Subcutaneous adipose tissue (tissue), 4 donors: ENCODE measurements around the gene CXCL5. TPM values are rescaled to one million over a fixed set of nuclear protein-coding genes. Genes with fewer than 3 reads are reported as not detected.

Experiments used
- total RNA-seq, 4 donors: library from RNA; depleted of rRNA; stranded (reverse); fragments of >200 nt; gene quantifications; one replicate each; pipeline ENCODE4 v1.1.0, GENCODE V29; 2016
- TF ChIP-seq, protein P1 (sequence below): fragments of 450-650 bp; IDR thresholded peaks from one replicate; pipeline ENCODE4 v1.5.1; 2016; ENCODE audit warnings: low read depth, mild to moderate bottlenecking, control low read depth, antibody characterized with exemption, moderate library complexity

CXCL5 gene
- 1 to 10 TPM in 1 of 4 donors, not detected in 3; 1.4 TPM for total RNA-seq

DNA sequence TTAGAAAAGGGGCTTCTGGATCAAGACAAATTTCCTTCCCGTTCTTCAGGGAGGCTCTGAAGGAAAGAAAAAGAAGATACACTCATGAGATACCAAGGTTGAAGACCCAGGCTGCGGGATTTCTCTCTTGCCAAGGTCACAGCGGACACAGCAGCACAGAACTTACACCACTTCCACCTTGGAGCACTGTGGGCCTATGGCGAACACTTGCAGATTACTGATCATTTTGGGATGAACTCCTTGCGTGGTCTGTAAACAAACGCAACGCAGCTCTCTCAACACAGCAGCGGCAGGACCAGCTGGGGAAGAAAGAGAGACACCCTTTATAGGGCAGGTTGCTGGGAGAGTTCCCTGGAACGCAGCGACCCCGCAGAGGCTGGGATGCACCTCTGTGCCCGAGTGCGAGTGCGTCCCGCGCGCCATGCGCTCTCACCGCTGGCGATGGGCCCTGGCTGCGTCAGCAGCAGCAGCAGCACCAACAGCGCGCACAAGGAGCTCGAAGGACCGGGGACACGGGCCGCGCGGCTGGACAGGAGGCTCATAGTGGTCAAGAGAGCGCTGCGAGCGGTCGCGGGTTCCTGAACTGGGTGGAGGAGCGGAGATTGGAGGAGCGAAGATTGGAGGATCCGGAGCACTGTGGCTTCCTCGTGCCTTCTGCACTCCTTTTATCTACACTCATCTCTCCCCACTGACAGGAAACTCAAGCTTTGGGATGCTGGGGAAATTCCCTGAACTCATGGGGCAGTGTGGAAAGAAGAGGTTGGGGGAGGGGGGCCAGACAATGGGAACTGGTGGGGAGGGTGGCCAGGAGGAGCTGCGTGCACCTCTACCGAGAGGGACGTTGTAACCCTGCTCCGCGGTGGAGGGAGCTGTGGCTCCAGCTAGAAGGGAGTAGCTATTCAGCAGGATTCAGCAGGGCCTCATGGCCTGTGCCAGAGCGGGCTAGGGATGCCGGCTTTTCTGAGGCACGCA lies at the start of gene CXCL5:
TSS of gene CXCL5 (minus strand) at position 638 of the 972 bp plus-strand sequence. CDS start at position 542, 96 bp downstream.
- TF ChIP-seq, protein P1, sequence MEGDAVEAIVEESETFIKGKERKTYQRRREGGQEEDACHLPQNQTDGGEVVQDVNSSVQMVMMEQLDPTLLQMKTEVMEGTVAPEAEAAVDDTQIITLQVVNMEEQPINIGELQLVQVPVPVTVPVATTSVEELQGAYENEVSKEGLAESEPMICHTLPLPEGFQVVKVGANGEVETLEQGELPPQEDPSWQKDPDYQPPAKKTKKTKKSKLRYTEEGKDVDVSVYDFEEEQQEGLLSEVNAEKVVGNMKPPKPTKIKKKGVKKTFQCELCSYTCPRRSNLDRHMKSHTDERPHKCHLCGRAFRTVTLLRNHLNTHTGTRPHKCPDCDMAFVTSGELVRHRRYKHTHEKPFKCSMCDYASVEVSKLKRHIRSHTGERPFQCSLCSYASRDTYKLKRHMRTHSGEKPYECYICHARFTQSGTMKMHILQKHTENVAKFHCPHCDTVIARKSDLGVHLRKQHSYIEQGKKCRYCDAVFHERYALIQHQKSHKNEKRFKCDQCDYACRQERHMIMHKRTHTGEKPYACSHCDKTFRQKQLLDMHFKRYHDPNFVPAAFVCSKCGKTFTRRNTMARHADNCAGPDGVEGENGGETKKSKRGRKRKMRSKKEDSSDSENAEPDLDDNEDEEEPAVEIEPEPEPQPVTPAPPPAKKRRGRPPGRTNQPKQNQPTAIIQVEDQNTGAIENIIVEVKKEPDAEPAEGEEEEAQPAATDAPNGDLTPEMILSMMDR, result no peak

DNA sequence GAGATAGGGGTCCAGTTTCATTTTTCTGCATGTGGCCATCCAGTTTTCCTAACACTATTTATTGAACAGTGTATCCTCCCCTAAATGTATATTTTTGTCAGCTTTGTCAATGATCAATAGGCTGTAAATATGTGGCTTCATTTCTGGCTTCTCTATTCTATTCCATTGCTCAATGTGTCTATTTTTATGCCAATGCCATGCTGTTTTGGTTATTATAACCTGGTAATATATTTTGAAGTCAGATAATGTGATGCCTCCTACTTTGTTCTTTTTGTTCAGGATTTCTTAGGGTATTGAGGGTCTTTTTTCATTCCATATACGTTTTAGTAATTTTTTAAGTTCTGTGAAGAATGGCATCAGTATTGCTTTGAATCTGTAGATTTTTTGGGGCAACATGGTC lies 48.7 kb upstream of the CXCL5 start:
- TF ChIP-seq, protein P1, result no peak

DNA sequence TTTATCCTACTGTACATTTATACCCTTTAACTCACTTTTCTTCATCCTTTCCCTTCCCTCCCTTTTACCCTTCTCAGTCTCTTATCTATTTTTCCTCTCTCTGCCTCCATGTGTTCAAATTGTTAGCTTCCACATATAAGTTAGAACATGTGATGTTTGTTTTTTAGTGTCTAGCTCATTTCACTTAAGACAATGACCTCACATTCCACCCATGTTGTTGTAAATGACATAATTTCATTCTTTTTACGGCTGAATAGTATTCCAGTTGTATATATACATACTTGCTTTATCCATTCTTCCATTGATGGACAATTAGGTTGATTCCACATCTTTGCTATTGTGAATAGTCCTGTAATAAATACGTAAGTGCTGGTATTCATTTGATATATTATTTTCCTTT lies 47.3 kb upstream of the CXCL5 start:
- TF ChIP-seq, protein P1, result no peak

DNA sequence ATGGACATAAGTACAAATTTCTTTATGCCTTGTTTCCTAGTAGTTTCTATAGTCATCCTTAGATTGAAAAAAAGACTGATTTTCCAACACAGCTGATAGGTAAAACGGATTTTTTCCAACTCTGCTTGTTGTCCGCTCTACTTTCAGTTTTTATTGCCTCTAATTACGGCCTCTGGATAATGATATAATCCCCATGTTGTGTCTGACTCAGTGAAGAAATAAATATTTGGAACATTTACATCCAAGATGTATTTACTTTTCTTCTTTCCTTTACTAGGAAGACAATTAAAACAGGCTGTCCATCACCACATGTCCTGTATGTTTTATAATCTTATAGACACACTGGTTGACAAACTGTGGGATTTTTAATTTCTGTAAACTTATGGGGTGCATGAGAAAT lies 46.8 kb upstream of the CXCL5 start:
- TF ChIP-seq, protein P1, result no peak

DNA sequence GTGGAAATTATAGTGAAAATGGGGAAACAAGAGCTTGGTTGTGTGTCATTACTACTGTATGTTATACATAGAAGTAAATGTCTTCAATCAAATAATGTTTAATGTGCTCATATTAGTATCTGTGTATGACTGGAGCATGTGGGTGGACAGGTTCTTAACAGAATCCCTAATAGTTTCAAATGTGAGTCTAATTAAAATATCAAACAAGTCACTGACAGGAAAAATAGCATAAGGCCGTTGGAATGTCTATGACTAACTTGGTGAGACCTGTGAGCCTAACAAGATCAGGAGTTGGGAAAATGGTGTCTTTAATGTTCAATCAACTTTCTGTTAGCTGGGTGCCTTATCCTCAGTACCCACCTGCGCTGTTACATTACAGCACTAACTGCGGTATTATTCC lies 46.2 kb upstream of the CXCL5 start:
- TF ChIP-seq, protein P1, result no peak

DNA sequence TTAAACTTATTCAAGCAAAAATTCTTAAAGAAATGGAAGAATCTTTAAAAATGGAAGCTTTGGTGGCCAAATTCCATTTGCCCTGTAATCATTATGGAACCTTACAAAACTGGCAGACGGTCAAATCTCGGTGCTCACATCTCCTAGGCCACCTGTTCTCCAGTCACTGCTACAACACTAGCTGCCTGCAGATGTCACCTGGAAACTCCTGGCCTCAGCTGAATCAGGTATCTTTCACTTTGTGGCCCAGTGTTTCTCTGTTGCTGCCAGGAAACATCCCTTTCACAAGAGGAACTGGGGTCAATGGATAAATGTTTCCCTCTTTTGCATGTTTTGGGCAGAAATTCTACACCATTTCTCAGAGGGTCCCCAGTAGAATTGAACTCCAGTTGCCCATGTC lies 44.2 kb upstream of the CXCL5 start:
- TF ChIP-seq, protein P1, result no peak

DNA sequence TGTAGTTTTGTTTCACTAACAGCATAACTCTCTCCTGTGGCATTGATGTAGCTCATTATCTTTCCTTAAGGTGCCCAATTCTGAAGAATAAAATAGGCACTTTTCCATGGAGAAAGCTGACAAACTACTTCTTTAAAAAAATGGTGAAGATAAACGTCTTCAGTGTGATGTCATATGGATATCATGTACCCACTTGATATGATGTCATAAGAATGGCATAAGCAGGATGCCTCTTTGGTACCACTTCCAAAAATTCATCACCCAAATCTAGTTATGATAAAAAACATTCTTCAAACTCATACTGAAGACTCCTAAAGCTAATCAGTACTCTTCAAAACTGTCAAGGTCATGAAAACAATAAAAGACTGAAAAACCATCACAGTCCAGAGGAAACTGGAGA lies 42.9 kb upstream of the CXCL5 start:
- TF ChIP-seq, protein P1, result no peak
